PC-9 (cell line): ENCODE data around the gene TGFB1I1. TPM values are rescaled to one million over a fixed set of nuclear protein-coding genes. Genes with fewer than 3 reads are reported as not detected.
"Not testable (repeated sequence)": the region's sequence is repeated elsewhere in the genome, so short reads cannot be mapped to it uniquely, and the experiment has no call there.

Experiments
- BruUV-seq: library from RNA; stranded (reverse); fragments of 400-500 nt; replicated peaks from 2 replicates; lab custom pipeline; 2021; lab: Mats Ljungman, UMichigan
- CTCF ChIA-PET: fragments of 300-600 bp; sonication (Branson Sonifier 250); formaldehyde crosslinking; loops from one replicate; lab custom pipeline; 2022; ENCODE audit warnings: antibody characterized with exemption; lab: Charles Lee
- POLR2A ChIA-PET: fragments of 300-600 bp; sonication (Branson Sonifier 250); formaldehyde crosslinking; loops from one replicate; lab custom pipeline; 2022; ENCODE audit warnings: antibody characterized with exemption; ENCODE audit not compliant: unreplicated experiment; lab: Charles Lee
- DNase-seq, 2 experiments: peaks; one replicate each; pipeline versions ENCODE4 v3.0.0 to v3.0.0-alpha.2; 2015 to 2022; ENCODE audit warnings: mixed read lengths in 1 of 2
- H2AFZ ChIP-seq: fragments of 200-600 bp; sonication (generic); 2 replicates; pipeline ENCODE4 v1.8.1; 2017; ENCODE audit warnings: antibody characterized with exemption
- H3F3A ChIP-seq: fragments of 200-600 bp; sonication (generic); 2 replicates; pipeline ENCODE4 v1.8.1; 2017; ENCODE audit warnings: antibody characterized with exemption, mild to moderate bottlenecking, low read depth; ENCODE audit not compliant: insufficient read depth
- H3K27ac ChIP-seq: fragments of 200-600 bp; sonication (generic); 2 replicates; pipeline ENCODE4 v1.6.1; 2016; ENCODE audit warnings: mixed run types
- H3K27me3 ChIP-seq: fragments of 200-600 bp; sonication (generic); 2 replicates; pipeline ENCODE4 v1.6.1; 2016; ENCODE audit warnings: low read depth, mixed run types; ENCODE audit not compliant: insufficient read depth
- H3K36me3 ChIP-seq: fragments of 200-600 bp; sonication (generic); 2 replicates; pipeline ENCODE4 v1.6.1; 2016; ENCODE audit warnings: low read depth, mixed run types
- H3K4me1 ChIP-seq: fragments of 200-600 bp; sonication (generic); replicated peaks from 2 replicates; pipeline ENCODE4 v1.6.1; 2016; ENCODE audit warnings: mixed run types; ENCODE audit not compliant: insufficient read depth
- H3K4me2 ChIP-seq: fragments of 200-600 bp; sonication (generic); 2 replicates; pipeline ENCODE4 v1.6.1; 2017; ENCODE audit warnings: mixed run types
- H3K4me3 ChIP-seq: fragments of 200-600 bp; sonication (generic); 2 replicates; pipeline ENCODE4 v1.6.1; 2016; ENCODE audit warnings: mixed run types
- H3K79me2 ChIP-seq: fragments of 200-600 bp; sonication (generic); 2 replicates; pipeline ENCODE4 v1.6.1; 2017; ENCODE audit warnings: low read depth, mixed run types
- H3K9me2 ChIP-seq: fragments of 200-600 bp; sonication (generic); 2 replicates; pipeline ENCODE4 v1.8.1; 2017; ENCODE audit warnings: mild to moderate bottlenecking; ENCODE audit not compliant: insufficient read depth
- H3K9me3 ChIP-seq: fragments of 200-600 bp; sonication (generic); 2 replicates; pipeline ENCODE4 v1.8.1; 2016; ENCODE audit warnings: low read depth; ENCODE audit not compliant: insufficient read depth
- H4K20me1 ChIP-seq: fragments of 200-600 bp; sonication (generic); 2 replicates; pipeline ENCODE4 v1.8.1; 2017; ENCODE audit not compliant: insufficient read depth
- EZH2 ChIP-seq: fragments of 200-600 bp; sonication (generic); IDR thresholded peaks from 2 replicates; pipeline ENCODE4 v1.8.0; 2017; ENCODE audit warnings: antibody characterized with exemption, low read depth
- intact Hi-C: fragments of 100-400 bp; cut with micrococcal nuclease; formaldehyde crosslinking; loops from one replicate; pipeline ENCODE4 v1.10.0; 2022; ENCODE audit not compliant: unreplicated experiment
- total RNA-seq: library from RNA; stranded (reverse); gene quantifications from 2 replicates; pipeline ENCODE4 v1.2.3, GENCODE V29; 2021
- TF ChIP-seq, protein P1 (sequence below): fragments of 200-600 bp; sonication (generic); conservative IDR thresholded peaks from 2 replicates; pipeline ENCODE4 v1.6.1; 2017; ENCODE audit warnings: mixed run types, antibody characterized with exemption, mild to moderate bottlenecking, moderate library complexity

TGFB1I1 gene
- total RNA-seq, 1 experiment from 2014 or later, result 9.0 TPM

GRCh38 chr16:31435341-31436220 is 36.4 kb upstream of the TGFB1I1 start:
- no peak overlapping the region for H2AFZ ChIP-seq
- no peaks in the 10 kb centered on the region for H4K20me1 ChIP-seq
- no TSS peak for BruUV-seq
- no peak overlapping the region for H3K27ac ChIP-seq
- DNase-seq, result no peak
- ChIA-PET CTCF (no interaction called here), POLR2A (no interaction called here)
- H3K9me3 ChIP-seq, result no peaks in the 10 kb centered on the region
- intact Hi-C loops, result no loop called here
- no peaks in the 10 kb centered on the region for H3K4me1 ChIP-seq
- H3F3A ChIP-seq, result peaks cover 4% of the 10 kb centered on the region; the same call in 1 of the 2 replicates
- no peaks in the 10 kb centered on the region for H3K79me2 ChIP-seq
- no peak overlapping the region for H3K4me2 ChIP-seq
- H3K27me3 ChIP-seq, result no peaks in the 10 kb centered on the region
- H3K4me3 ChIP-seq, result no peak overlapping the region
- H3K9me2 ChIP-seq, result no peaks in the 10 kb centered on the region
- TF ChIP-seq, protein P1, sequence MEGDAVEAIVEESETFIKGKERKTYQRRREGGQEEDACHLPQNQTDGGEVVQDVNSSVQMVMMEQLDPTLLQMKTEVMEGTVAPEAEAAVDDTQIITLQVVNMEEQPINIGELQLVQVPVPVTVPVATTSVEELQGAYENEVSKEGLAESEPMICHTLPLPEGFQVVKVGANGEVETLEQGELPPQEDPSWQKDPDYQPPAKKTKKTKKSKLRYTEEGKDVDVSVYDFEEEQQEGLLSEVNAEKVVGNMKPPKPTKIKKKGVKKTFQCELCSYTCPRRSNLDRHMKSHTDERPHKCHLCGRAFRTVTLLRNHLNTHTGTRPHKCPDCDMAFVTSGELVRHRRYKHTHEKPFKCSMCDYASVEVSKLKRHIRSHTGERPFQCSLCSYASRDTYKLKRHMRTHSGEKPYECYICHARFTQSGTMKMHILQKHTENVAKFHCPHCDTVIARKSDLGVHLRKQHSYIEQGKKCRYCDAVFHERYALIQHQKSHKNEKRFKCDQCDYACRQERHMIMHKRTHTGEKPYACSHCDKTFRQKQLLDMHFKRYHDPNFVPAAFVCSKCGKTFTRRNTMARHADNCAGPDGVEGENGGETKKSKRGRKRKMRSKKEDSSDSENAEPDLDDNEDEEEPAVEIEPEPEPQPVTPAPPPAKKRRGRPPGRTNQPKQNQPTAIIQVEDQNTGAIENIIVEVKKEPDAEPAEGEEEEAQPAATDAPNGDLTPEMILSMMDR, result no peak
- TF ChIP-seq EZH2, result no peak
- no peaks in the 10 kb centered on the region for H3K36me3 ChIP-seq

GRCh38 chr16:31436221-31437045 is 35.5 kb upstream of the TGFB1I1 start:
- H3K9me3 ChIP-seq, result no peaks in the 10 kb centered on the region
- no peak overlapping the region for H3K27ac ChIP-seq
- H3K27me3 ChIP-seq, result no peaks in the 10 kb centered on the region
- no peaks in the 10 kb centered on the region for H3K36me3 ChIP-seq
- CTCF ChIA-PET, result no interaction called here
- no peaks in the 10 kb centered on the region for H3K9me2 ChIP-seq
- H3K4me1 ChIP-seq, result no peaks in the 10 kb centered on the region
- no TSS peak for BruUV-seq
- no peaks in the 10 kb centered on the region for H3K79me2 ChIP-seq
- H3K4me3 ChIP-seq, result no peak overlapping the region
- no peak overlapping the region for H2AFZ ChIP-seq
- TF ChIP-seq, protein P1, result no peak
- no peak for TF ChIP-seq EZH2
- H3K4me2 ChIP-seq, result no peak overlapping the region
- intact Hi-C loops, result no loop called here
- no peak for DNase-seq
- no peaks in the 10 kb centered on the region for H4K20me1 ChIP-seq
- POLR2A ChIA-PET, result no interaction called here
- H3F3A ChIP-seq, result peaks cover 12% of the 10 kb centered on the region; the same call in 1 of the 2 replicates

DNA sequence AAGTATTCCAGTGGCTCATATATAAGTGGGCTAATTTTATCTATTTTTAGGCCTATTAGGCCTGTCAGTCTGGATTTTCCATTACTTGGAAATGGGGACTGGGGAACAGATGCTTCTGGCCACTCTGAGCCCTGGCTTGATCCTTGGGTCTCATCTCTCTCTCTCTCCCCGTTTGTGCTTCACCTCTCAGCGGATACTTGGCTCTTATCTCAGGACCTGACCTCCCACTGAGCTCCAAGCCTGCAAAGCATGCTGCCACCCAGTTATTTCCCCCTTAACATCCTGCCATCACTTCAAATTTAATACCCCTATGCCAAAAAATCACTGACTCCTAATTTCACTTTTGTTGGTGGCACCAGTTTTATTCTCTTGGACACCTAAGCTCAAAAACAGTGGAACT is 33.5 kb upstream of the TGFB1I1 start:
- H2AFZ ChIP-seq, result no peak overlapping the region
- H3K9me2 ChIP-seq, result no peaks in the 10 kb centered on the region
- H3K4me2 ChIP-seq, result no peak overlapping the region
- POLR2A ChIA-PET, result no interaction called here
- TF ChIP-seq, protein P1, result no peak
- no peak for TF ChIP-seq EZH2
- H3K4me1 ChIP-seq, result no peaks in the 10 kb centered on the region
- H3K36me3 ChIP-seq, result no peaks in the 10 kb centered on the region
- no TSS peak for BruUV-seq
- no peaks in the 10 kb centered on the region for H3K27me3 ChIP-seq
- peaks cover 12% of the 10 kb centered on the region; the same call in 1 of the 2 replicates for H3F3A ChIP-seq
- intact Hi-C loops, result no loop called here
- H3K4me3 ChIP-seq, result no peak overlapping the region
- H4K20me1 ChIP-seq, result no peaks in the 10 kb centered on the region
- CTCF ChIA-PET, result no interaction called here
- no peaks in the 10 kb centered on the region for H3K79me2 ChIP-seq
- no peak overlapping the region for H3K27ac ChIP-seq
- no peak for DNase-seq
- H3K9me3 ChIP-seq, result no peaks in the 10 kb centered on the region

DNA sequence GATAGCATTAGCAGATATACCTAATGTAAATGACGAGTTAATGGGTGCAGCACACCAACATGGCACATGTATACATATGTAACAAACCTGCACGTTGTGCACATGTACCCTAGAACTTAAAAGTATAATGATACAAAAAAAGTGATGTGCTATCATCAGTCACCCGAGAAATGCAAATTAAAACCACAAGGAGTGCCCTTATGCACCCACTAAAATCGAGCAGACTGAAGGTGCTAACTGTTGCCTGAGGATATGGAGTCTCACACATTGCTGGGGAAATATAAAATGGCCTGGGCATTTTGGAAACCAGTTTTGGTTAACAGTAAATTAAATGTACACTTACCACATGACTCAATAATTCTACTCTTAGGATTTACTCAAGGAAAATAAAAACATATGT is 32.9 kb upstream of the TGFB1I1 start:
- H3K9me2 ChIP-seq, H3K4me2 ChIP-seq, H3K36me3 ChIP-seq, H4K20me1 ChIP-seq, H3K27ac ChIP-seq, H3K79me2 ChIP-seq, H3K4me1 ChIP-seq, H3K27me3 ChIP-seq, intact Hi-C loops, H3K4me3 ChIP-seq, DNase-seq, H2AFZ ChIP-seq, H3K9me3 ChIP-seq, POLR2A ChIA-PET, BruUV-seq: not testable (repeated sequence)
- CTCF ChIA-PET, result interaction anchor here (0.6 kb wide), 1 partner anchor 284 kb away, joined by 13 read pairs; no protein-coding TSS in a partner anchor
- H3F3A ChIP-seq, result peaks cover 12% of the 10 kb centered on the region; the same call in 1 of the 2 replicates
